HUES48 (cell line): ENCODE data around the gene SLC13A1.

Experiments used
- H3K27ac ChIP-seq: one replicate; pipeline ENCODE4 v1.7.0; 2013; ENCODE audit warnings: low read depth, low read length, inconsistent platforms
- H3K27me3 ChIP-seq: 2 replicates; pipeline ENCODE4 v1.6.1; 2013; ENCODE audit warnings: mild to moderate bottlenecking, low read length; ENCODE audit not compliant: control insufficient read depth, insufficient read depth
- H3K36me3 ChIP-seq: 2 replicates; pipeline ENCODE4 v1.6.1; 2013; ENCODE audit warnings: low read length; ENCODE audit not compliant: control insufficient read depth, insufficient read depth
- H3K4me1 ChIP-seq: 2 replicates; pipeline ENCODE4 v1.6.1; 2013; ENCODE audit warnings: mild to moderate bottlenecking, low read length; ENCODE audit not compliant: control insufficient read depth, insufficient read depth
- H3K4me3 ChIP-seq: 2 replicates; pipeline ENCODE4 v1.5.1; 2013; ENCODE audit warnings: mild to moderate bottlenecking, low read depth, low read length
- H3K9ac ChIP-seq: 2 replicates; pipeline ENCODE4 v1.6.1; 2013; ENCODE audit warnings: mild to moderate bottlenecking, low read depth, low read length, moderate library complexity
- H3K9me3 ChIP-seq: 2 replicates; pipeline ENCODE4 v1.6.1; 2013; ENCODE audit warnings: low read length; ENCODE audit not compliant: control insufficient read depth, insufficient read depth

SLC13A1 gene

DNA sequence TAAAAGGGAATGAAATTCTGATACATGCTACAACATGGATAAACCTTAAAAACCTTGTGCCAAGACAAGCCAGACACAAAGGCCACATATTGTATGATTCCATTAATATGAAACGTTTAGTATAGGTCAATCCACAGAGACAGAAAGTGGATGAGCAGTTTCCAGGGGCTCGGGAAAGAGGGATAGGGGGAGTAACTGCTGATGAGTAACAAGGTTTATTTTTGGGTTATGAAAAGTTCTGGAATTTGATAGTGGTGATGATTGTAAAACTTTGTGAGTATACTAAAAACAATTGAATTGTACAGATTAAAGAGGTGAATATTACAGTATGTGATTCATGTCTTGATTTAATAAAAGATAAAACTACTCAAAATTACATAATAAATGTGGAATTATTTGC is 19.1 kb upstream of the SLC13A1 start:
- H3K27me3 ChIP-seq = no peaks in the 10 kb centered on the region

DNA sequence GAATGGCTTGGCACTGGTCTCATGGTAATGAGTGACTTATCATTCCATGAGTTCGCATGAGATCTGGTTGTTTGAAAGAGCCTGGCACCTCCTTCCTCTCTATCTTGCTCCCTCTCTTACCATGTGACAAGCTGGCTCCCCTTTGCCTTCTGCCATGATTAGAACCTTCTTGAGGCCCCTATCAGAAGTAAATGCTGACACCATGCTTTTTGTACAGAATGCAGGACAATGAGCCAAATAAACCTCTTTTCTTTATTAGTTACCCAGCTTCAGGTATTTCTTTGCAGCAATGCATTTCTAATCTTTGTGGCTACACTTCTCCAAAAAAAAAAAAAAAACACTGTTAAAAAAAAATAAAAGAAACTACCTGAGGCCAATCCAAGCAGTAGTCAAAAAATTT is 17.1 kb upstream of the SLC13A1 start:
- H3K36me3 ChIP-seq = no peaks in the 10 kb centered on the region
- no peak overlapping the region for H3K27ac ChIP-seq
- H3K9ac ChIP-seq = no peak overlapping the region
- H3K4me1 ChIP-seq = no peaks in the 10 kb centered on the region
- H3K27me3 ChIP-seq = no peaks in the 10 kb centered on the region
- peaks cover 20% of the 10 kb centered on the region for H3K9me3 ChIP-seq
- no peak overlapping the region for H3K4me3 ChIP-seq

More for the DNA sequence above, 19.1 kb upstream of the SLC13A1 start:
- H3K9me3 ChIP-seq = peaks cover 20% of the 10 kb centered on the region
- no peaks in the 10 kb centered on the region for H3K36me3 ChIP-seq
- no peak overlapping the region for H3K27ac ChIP-seq
- H3K9ac ChIP-seq = no peak overlapping the region
- no peaks in the 10 kb centered on the region for H3K4me1 ChIP-seq
- H3K4me3 ChIP-seq = no peak overlapping the region

DNA sequence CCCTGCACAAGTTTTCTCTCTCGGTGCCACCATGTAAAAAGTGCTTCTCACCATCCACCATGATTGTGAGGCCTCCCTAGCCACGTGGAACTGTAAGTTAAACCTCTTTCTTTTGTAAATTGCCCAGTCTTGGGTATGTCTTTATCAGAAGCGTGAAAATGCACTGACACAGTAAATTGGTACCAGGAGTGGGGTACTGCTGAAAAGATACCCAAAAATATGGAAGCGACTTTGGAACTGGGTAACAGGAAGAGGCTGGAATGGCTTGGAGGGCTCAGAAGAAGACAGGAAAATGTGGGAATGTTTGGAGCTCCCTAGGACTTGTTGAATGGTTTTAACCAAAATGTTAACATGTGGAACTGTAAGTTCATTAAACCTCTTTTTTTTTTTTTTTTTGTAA is 15.6 kb upstream of the SLC13A1 start:
- H3K9ac ChIP-seq = no peak overlapping the region
- no peaks in the 10 kb centered on the region for H3K36me3 ChIP-seq
- peaks cover 13% of the 10 kb centered on the region for H3K4me1 ChIP-seq
- no peaks in the 10 kb centered on the region for H3K27me3 ChIP-seq
- H3K9me3 ChIP-seq = peaks cover 20% of the 10 kb centered on the region
- no peak overlapping the region for H3K4me3 ChIP-seq
- H3K27ac ChIP-seq = no peak overlapping the region

DNA sequence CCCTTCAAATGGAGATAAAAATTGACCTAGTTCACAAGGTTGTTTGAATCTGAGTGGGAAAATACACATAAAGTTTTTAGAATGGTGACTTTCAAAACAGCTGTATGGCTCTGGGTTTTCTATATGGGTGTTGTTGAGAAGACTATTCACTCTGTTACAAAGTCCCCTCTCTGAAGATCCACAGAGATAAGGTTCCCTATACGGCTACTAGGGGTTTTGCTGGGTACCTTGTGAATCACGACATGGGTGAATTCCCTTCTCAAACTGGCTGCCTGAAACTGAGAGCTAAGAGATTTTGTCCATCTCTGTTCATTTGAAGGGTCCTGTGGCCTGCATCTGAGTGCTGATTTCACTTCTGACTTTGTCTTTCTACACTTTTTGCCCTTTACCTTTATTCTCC is 11.8 kb upstream of the SLC13A1 start:
- Histone ChIP-seq H3K27ac (no peak overlapping the region), H3K9me3 (peaks cover 20% of the 10 kb centered on the region), H3K36me3 (no peaks in the 10 kb centered on the region), H3K9ac (no peak overlapping the region), H3K4me3 (no peak overlapping the region), H3K27me3 (no peaks in the 10 kb centered on the region), H3K4me1 (peaks cover 22% of the 10 kb centered on the region)

DNA sequence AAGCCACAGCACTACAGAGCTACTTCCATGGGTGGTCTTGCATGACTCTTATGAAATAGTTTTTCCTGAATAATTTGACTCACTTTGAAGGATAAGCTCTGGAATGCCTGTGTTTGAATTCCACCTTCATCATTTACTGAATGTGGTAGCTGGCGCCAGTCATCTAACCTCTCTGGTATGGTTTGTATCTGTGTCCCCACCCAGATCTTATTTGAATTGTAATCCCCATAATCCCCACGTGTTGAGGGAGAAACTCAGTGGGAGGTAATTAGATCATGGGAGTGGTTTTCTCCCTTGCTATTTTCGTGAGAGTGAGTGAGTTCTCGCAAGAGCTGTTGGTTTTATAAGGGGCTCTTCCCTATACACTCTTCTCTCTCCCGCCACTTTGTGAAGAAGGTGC is 11.2 kb upstream of the SLC13A1 start:
- peak overlapping the region; percentile 26 for H3K27ac ChIP-seq
- peaks cover 22% of the 10 kb centered on the region for H3K4me1 ChIP-seq
- H3K4me3 ChIP-seq = no peak overlapping the region
- H3K27me3 ChIP-seq = no peaks in the 10 kb centered on the region
- H3K36me3 ChIP-seq = no peaks in the 10 kb centered on the region
- H3K9ac ChIP-seq = no peak overlapping the region
- peaks cover 18% of the 10 kb centered on the region for H3K9me3 ChIP-seq

DNA sequence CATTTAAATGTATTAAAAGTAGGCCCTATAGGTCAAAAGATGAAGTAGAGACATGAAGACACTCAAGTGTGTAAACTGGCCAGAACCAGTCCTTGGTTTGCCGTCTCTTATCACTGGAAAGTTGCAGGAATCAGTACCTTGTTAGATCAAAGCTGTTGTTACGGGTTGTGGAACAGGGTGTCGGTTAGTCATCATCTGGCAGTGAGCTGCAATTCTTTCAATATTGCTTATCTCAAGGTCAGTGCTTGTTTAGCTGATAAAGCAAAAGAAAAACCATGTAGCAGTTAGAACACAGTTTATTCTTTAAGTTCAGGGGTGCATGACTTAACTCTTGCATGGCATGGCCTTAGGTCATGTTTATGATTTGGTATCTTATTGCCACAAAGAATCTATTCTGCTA is 10.0 kb upstream of the SLC13A1 start:
- Histone ChIP-seq H3K27me3 (no peaks in the 10 kb centered on the region), H3K9me3 (peaks cover 6% of the 10 kb centered on the region), H3K36me3 (no peaks in the 10 kb centered on the region), H3K27ac (no peak overlapping the region), H3K4me3 (no peak overlapping the region), H3K9ac (no peak overlapping the region), H3K4me1 (peaks cover 27% of the 10 kb centered on the region)

DNA sequence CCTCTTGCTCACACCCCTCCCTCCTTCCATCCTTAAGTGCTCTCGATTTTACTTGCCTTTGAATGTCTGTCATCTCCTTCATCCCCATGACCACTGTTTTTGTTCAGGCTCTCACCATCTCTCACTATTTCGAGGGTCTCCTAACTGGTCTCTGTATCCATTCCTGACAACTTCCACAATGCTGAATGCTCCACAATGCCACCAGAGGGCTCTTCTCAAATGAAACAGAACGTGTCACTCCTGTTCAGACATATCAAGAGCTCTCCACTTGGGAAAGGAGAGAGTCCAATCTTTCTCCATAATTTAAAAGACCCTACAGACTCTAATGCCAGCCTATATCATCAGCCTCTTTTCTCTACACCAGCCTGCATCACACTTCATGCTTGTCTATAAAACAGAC is 9.0 kb upstream of the SLC13A1 start:
- H3K27me3 ChIP-seq = no peaks in the 10 kb centered on the region
- H3K36me3 ChIP-seq = no peaks in the 10 kb centered on the region
- no peak overlapping the region for H3K27ac ChIP-seq
- H3K9me3 ChIP-seq = no peaks in the 10 kb centered on the region
- H3K9ac ChIP-seq = no peak overlapping the region
- no peak overlapping the region for H3K4me3 ChIP-seq
- H3K4me1 ChIP-seq = peaks cover 27% of the 10 kb centered on the region

DNA sequence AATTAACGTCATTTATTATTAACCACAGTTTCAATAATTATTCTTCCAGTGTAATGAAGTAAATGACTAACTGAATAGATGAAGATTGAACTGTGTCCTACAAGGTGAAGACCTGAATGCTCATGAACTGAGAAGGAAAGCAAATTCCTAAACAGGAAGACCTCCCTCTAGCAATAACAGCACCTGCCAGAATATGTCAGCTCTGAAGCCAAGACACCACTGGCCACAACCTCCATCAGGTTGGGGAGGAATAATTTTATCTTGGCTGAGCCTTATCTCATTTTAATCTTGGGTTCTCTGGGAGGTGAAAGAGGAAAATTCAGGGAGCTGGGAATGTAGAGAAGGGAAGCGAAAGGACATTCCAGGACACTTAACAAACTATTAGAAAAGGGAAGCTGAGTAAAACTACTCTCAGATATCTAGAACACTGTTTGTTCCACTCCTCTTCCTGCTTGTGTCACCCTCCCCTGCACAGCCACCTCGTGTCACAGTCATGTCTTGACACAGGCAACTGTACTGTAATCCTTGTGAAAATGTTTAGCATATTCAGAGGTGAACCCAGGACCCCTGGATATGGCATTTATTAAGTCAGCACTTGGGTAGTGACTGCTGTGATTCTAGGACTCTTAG is 4.6 kb upstream of the SLC13A1 start:
- no peaks in the 10 kb centered on the region for H3K9me3 ChIP-seq
- no peak overlapping the region for H3K4me3 ChIP-seq
- 0 out of 2 replicates have a peak, but pooled peaks cover 6% of the 10 kb centered on the region for H3K4me1 ChIP-seq
- H3K27ac ChIP-seq = no peak overlapping the region
- H3K27me3 ChIP-seq = no peaks in the 10 kb centered on the region
- no peak overlapping the region for H3K9ac ChIP-seq
- no peaks in the 10 kb centered on the region for H3K36me3 ChIP-seq

DNA sequence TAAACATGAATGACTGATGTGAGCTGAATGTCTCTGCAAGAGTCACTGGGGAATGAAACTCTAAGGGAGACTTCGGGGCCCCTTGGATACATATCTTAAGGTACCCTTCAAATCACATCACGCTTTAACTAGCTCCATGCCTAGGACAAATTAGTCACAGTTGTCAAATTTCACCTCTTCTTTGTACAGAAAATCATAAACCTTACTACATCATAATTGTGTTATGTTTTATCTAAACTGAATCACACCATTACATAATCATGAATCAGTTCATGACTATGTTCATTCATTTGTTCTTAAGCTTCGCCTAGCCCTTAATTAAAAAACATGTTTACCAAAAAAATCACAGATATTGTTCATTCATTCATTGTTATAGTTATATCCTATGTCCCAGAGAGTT is 2.1 kb upstream of the SLC13A1 start:
- Histone ChIP-seq H3K4me1 (0 out of 2 replicates have a peak, but pooled peaks cover 6% of the 10 kb centered on the region), H3K36me3 (no peaks in the 10 kb centered on the region), H3K9me3 (no peaks in the 10 kb centered on the region), H3K27ac (no peak overlapping the region), H3K27me3 (no peaks in the 10 kb centered on the region), H3K4me3 (no peak overlapping the region), H3K9ac (no peak overlapping the region)

DNA sequence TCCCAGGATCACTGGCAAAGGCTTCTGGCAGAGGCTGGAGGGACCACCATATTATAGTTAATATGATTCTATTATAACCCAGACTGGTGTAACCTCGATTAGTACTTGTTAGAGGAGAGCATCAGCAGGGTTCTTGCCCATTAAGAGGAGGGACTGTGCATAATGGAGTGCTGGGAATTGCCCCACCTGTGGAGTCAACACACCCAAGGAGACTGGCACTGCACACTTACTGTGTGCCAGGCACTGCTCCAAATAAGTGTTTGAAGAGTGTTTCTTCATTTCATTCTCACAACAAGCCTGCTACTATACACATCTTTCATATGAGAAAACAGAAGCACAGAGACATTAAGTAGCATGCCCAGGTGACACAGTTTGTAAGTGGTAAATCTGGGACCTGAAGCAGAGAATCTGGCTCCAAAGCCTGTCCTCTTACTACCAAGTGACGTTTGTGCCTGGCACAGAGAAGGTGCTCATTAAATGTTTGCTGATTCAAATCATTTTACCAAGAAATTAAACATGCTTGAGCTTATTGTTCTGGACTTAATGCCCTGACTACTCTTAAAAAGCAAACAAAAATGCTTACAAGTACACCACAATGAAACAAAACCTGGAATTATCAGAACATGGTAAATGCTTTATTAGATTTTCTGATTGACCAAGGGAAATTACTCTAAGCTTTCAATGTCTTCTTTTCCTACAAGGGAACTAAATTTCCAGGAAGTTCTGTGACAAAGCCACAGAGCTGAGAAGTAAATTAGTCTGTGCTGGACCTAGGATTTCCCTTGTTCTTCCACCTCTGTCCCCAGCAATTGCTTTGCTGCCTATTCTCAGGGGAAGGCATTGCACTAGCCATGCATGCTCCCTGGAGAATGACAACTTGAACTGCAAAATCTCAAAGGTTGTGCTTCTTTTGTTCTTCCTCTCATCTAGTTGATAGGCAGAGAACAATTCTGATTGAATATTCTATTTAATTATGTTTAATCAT is 809 bp downstream of the SLC13A1 start:
- Histone ChIP-seq H3K9me3 (no peaks in the 10 kb centered on the region), H3K27ac (no peak overlapping the region), H3K36me3 (no peaks in the 10 kb centered on the region), H3K4me3 (no peak overlapping the region), H3K9ac (no peak overlapping the region), H3K4me1 (no peaks in the 10 kb centered on the region), H3K27me3 (no peaks in the 10 kb centered on the region)

DNA sequence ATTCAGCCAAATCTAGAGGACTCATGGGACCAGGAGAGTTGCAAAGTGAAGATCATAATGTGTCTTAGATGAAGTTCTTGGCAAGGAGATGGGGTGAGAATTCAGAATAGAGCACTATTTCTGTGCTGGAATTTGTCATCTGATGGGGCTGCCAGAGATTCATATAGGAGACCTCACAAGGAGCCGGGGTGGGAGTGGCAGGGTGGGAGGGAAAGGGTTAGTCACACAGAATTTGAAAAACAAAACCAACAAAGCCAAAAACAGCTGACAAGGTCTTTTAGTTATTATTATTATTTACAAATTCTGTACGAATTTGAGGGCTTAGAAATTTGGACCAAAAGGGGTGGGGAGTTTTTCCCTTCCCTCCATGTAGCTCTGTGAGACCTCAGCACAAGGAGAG is 1.7 kb downstream of the SLC13A1 start:
- Histone ChIP-seq H3K9ac (no peak overlapping the region), H3K4me3 (no peak overlapping the region), H3K36me3 (no peaks in the 10 kb centered on the region), H3K27me3 (no peaks in the 10 kb centered on the region), H3K4me1 (no peaks in the 10 kb centered on the region), H3K27ac (no peak overlapping the region), H3K9me3 (no peaks in the 10 kb centered on the region)
